Measurements from ENCODE around the gene STIMATE. TPM values are rescaled to one million over a fixed set of nuclear protein-coding genes. Genes with fewer than 3 reads are reported as not detected.

STIMATE gene
- polyA plus RNA-seq, 1 experiment, result 10.0 TPM

DNA sequence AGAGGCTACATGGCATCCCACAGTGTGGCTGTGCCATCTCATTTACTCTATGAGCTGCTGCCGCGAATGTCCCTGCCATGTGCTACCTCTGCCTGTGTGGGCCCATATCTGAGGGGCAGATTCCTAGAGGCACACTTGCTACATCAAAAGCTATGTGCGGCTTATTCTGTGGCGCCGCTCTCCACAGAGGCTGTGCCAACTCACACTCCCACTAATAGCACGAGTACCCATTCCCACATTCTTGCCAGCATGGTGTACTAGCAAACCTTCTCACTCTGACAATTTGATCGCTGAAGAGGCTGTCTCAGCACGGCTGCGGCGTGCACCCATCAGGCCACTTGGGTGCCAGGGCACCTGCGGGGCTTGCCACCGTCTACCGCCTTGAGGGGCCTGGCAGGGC is 31.4 kb downstream of the STIMATE start:
- Histone ChIP-seq H3K27me3 (ENCODE audit: control insufficient read depth, insufficient read depth, low read length) (no peaks in the 10 kb centered on the region), H3K9me3 (ENCODE audit: control insufficient read depth, insufficient read depth, low read length) (peaks cover 4% of the 10 kb centered on the region; the same call in 1 of the 2 replicates), H3K4me3 (ENCODE audit: low read depth, low read length) (no peak overlapping the region), H3K27ac (ENCODE audit: low read depth, low read length) (no peak overlapping the region)
- DNase-seq (ENCODE audit: low read depth, low spot score), result no peak
- CTCF ChIA-PET, result no interaction called here
- POLR2A ChIA-PET, result no interaction called here
- TF ChIP-seq, protein P1, sequence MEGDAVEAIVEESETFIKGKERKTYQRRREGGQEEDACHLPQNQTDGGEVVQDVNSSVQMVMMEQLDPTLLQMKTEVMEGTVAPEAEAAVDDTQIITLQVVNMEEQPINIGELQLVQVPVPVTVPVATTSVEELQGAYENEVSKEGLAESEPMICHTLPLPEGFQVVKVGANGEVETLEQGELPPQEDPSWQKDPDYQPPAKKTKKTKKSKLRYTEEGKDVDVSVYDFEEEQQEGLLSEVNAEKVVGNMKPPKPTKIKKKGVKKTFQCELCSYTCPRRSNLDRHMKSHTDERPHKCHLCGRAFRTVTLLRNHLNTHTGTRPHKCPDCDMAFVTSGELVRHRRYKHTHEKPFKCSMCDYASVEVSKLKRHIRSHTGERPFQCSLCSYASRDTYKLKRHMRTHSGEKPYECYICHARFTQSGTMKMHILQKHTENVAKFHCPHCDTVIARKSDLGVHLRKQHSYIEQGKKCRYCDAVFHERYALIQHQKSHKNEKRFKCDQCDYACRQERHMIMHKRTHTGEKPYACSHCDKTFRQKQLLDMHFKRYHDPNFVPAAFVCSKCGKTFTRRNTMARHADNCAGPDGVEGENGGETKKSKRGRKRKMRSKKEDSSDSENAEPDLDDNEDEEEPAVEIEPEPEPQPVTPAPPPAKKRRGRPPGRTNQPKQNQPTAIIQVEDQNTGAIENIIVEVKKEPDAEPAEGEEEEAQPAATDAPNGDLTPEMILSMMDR (IDR thresholded peaks at IDR 0.05; ENCODE audit: low read depth, low read length), result no peak

DNA sequence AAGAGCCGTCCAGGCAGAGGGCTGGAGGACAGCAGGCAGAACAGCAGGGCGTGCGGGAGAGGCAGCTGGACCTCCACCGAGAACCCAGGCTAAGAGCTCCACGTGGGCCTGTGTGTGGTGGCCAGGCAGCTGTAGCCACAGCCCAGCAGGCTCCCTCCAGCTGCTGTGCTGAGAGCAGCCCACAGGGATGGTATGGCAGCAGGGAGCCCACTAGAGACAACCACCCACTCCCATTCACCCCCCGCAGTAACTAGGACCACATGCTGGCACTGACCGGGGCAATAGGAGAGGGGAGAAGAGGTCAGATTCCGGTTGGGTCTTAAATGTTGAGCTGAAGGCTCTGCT is 37.0 kb downstream of the STIMATE start:
- POLR2A ChIA-PET, result no interaction called here
- Histone ChIP-seq H3K27ac (ENCODE audit: low read depth, low read length) (no peak overlapping the region), H3K27me3 (ENCODE audit: control insufficient read depth, insufficient read depth, low read length) (no peaks in the 10 kb centered on the region), H3K4me3 (ENCODE audit: low read depth, low read length) (no peak overlapping the region), H3K9me3 (ENCODE audit: control insufficient read depth, insufficient read depth, low read length) (no peaks in the 10 kb centered on the region)
- no peak for DNase-seq (ENCODE audit: low read depth, low spot score)
- TF ChIP-seq, protein P1 (IDR thresholded peaks at IDR 0.05; ENCODE audit: low read depth, low read length), result no peak
- CTCF ChIA-PET, result interaction anchor here (0.6 kb wide), 1 partner anchor 234 kb away, joined by 6 read pairs; no protein-coding TSS in a partner anchor

DNA sequence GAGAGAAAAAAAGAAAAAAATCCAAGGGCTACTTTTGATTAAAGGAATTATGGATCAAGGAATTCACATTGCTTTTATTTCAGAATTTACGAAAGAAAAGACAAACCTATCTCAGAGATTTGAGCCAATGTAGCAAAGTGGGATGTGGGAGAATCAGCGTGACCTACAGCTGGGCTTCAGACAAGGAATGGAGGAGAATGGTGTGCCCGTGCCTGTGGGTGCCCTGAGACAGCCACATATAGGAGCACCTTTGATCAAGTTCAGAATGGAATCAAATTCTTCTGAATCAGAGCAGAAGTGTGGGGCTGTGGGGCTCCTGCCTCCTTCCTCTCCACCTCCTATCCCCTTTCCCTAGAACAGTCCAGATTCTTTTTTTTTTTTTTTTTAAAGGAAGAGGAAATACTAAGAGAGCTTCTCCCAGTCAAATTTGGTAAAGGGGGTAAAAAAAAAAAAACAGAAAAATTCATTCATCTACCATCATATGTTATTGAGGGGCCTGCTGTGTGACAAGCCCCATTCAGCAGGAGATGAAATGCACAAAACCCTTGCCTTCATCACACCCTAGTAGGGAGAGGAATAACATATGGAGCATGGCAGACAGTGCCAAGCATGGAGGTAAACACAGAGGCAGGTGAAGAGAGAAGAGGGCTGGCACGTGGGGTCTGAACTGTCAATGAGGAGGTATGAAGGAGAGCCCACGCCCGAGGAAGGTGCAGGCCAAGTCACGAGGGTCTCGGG is 37.5 kb downstream of the STIMATE start:
- POLR2A ChIA-PET, result no interaction called here
- CTCF ChIA-PET, result interaction anchor here (0.6 kb wide), 1 partner anchor 234 kb away, joined by 6 read pairs; no protein-coding TSS in a partner anchor
- H3K27me3 ChIP-seq (ENCODE audit: control insufficient read depth, insufficient read depth, low read length), result no peaks in the 10 kb centered on the region
- DNase-seq (ENCODE audit: low read depth, low spot score), result no peak
- no peak overlapping the region for H3K4me3 ChIP-seq (ENCODE audit: low read depth, low read length)
- TF ChIP-seq, protein P1 (IDR thresholded peaks at IDR 0.05; ENCODE audit: low read depth, low read length), result no peak
- H3K9me3 ChIP-seq (ENCODE audit: control insufficient read depth, insufficient read depth, low read length), result no peaks in the 10 kb centered on the region
- no peak overlapping the region for H3K27ac ChIP-seq (ENCODE audit: low read depth, low read length)

DNA sequence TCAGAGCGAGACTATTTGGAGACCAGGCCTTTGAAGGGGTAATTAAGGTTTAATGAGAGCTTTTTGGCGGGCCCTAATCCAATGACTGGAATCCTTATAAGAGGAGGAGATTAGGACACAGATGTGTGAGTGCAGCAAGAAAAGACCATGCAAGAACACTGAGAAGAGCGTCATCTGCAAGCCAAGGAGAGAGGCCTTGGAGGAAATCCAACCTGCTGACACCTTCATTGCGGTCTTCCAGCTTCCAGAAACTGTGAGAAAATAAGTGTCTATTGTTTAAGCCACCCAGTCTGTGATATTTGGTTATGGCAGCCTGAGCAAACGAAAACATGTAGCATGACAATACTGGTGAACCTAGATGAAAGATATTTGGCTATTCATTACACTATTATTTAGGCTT is 39.5 kb downstream of the STIMATE start:
- ChIA-PET CTCF (no interaction called here), POLR2A (no interaction called here)
- no peaks in the 10 kb centered on the region for H3K27me3 ChIP-seq (ENCODE audit: control insufficient read depth, insufficient read depth, low read length)
- DNase-seq (ENCODE audit: low read depth, low spot score), result no peak
- H3K9me3 ChIP-seq (ENCODE audit: control insufficient read depth, insufficient read depth, low read length), result no peaks in the 10 kb centered on the region
- TF ChIP-seq, protein P1 (IDR thresholded peaks at IDR 0.05; ENCODE audit: low read depth, low read length), result no peak
- H3K27ac ChIP-seq (ENCODE audit: low read depth, low read length), result no peak overlapping the region
- H3K4me3 ChIP-seq (ENCODE audit: low read depth, low read length), result no peak overlapping the region

DNA sequence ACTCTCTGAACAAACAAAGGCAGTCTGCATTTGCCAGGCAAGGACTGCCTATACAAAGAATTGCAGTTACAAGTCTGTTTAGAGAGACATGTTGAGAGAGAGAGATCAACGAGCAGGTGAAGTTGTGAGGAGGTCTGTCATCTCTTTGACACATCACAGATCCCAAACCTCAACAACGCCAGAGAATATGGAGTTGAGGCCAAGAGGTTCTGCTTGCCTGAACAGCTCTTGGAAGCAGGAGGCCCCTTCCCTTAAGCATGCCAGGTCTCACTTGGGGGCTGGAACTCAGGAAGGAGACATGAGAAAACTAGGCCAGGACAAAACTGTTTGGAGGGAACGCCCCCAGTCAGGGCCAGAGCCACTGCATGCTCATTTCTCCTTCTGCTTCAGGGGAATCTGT is 40.2 kb downstream of the STIMATE start:
- ChIA-PET POLR2A (no interaction called here), CTCF (no interaction called here)
- TF ChIP-seq, protein P1 (IDR thresholded peaks at IDR 0.05; ENCODE audit: low read depth, low read length), result no peak
- Histone ChIP-seq H3K9me3 (ENCODE audit: control insufficient read depth, insufficient read depth, low read length) (no peaks in the 10 kb centered on the region), H3K27me3 (ENCODE audit: control insufficient read depth, insufficient read depth, low read length) (no peaks in the 10 kb centered on the region), H3K4me3 (ENCODE audit: low read depth, low read length) (no peak overlapping the region), H3K27ac (ENCODE audit: low read depth, low read length) (no peak overlapping the region)
- DNase-seq (ENCODE audit: low read depth, low spot score), result no peak
